Spleen (tissue), 11 donors: ENCODE measurements around the gene CCDC157. TPM values are rescaled to one million over a fixed set of nuclear protein-coding genes. Genes with fewer than 3 reads are reported as not detected.
"Not testable (repeated sequence)": the region's sequence is repeated elsewhere in the genome, so short reads cannot be mapped to it uniquely, and the experiment has no call there.

Experiments
- DNase-seq: peaks from one replicate; pipeline ENCODE4 v3.0.0-alpha.2; 2020
- H3K27ac ChIP-seq, 8 donors: fragments of 200-600 bp; sonication (generic) in 7 of 8; 1 replicate in 4 of 8; 2 replicates in 4 of 8; pipeline versions ENCODE4 v1.5.0 to v1.8.0; 2016 to 2021; ENCODE audit warnings: inconsistent platforms in 4 of 8, mild to moderate bottlenecking in 4 of 8, moderate library complexity in 1 of 8
- H3K27me3 ChIP-seq, 7 donors: fragments of 200-600 bp; sonication (generic) in 6 of 7; replicated peaks in 1 of 7; 1 replicate in 4 of 7; 2 replicates in 3 of 7; pipeline versions ENCODE4 v1.5.0 to v1.8.0; 2016 to 2021; ENCODE audit warnings: inconsistent platforms in 3 of 7, mild to moderate bottlenecking in 1 of 7
- H3K36me3 ChIP-seq, 6 donors: fragments of 200-600 bp; sonication (generic) in 5 of 6; 1 replicate in 4 of 6; 2 replicates in 2 of 6; pipeline versions ENCODE4 v1.5.0 to v1.8.0; 2016 to 2021; ENCODE audit warnings: inconsistent platforms in 2 of 6
- H3K4me1 ChIP-seq, 6 donors: fragments of 200-600 bp; sonication (generic) in 5 of 6; 1 replicate in 3 of 6; 2 replicates in 3 of 6; pipeline versions ENCODE4 v1.5.0 to v1.8.0; 2016 to 2021; ENCODE audit warnings: inconsistent platforms in 3 of 6
- H3K4me3 ChIP-seq, 8 donors: fragments of 200-600 bp; sonication (generic) in 7 of 8; 1 replicate in 4 of 8; 2 replicates in 4 of 8; pipeline versions ENCODE4 v1.5.0 to v1.8.0; 2016 to 2021; ENCODE audit warnings: inconsistent platforms in 4 of 8, mild to moderate bottlenecking in 4 of 8, moderate library complexity in 2 of 8
- H3K9me3 ChIP-seq, 8 donors: fragments of 200-600 bp; sonication (generic) in 7 of 8; 1 replicate in 4 of 8; 2 replicates in 4 of 8; pipeline versions ENCODE4 v1.5.0 to v1.8.0; 2016 to 2021; ENCODE audit warnings: inconsistent platforms in 4 of 8
- CTCF ChIP-seq, 11 experiments: fragments of 200-600 bp in 7 of 11; fragments of 450-650 bp in 4 of 11; sonication (generic) in 4 of 11; IDR thresholded peaks in 8 of 11; conservative IDR thresholded peaks in 3 of 11; 1 replicate in 7 of 11; 2 replicates in 4 of 11; pipeline versions ENCODE4 v1.4.0 to v1.8.0; 2016 to 2021; ENCODE audit warnings: antibody characterized with exemption in 11 of 11, inconsistent platforms in 4 of 11, mild to moderate bottlenecking in 1 of 11
- POLR2A ChIP-seq, 3 donors: fragments of 450-650 bp; IDR thresholded peaks; one replicate each; pipeline ENCODE4 v1.5.1; 2017; ENCODE audit warnings: antibody characterized with exemption in 3 of 3, mild to moderate bottlenecking in 1 of 3
- POLR2AphosphoS5 ChIP-seq, 3 donors: sonication (generic); formaldehyde crosslinking; IDR thresholded peaks; one replicate each; pipeline ENCODE4 v1.5.1; 2017; ENCODE audit warnings: antibody characterized with exemption in 3 of 3
- WGBS, 5 donors: extraction: QIAGEN DNeasy Blood & Tissue Kit in 3 of 5; methylation state at CpG; one replicate each; pipeline versions ENCODE4 v1.1.5 to v1.1.7; 2013 to 2018; 5-methylcytosine and 5-hydroxymethylcytosine counted together
- intact Hi-C: fragments of 100-400 bp; cut with DNase I; formaldehyde crosslinking; loops from one replicate; pipeline ENCODE4 v1.15.0; 2023; ENCODE audit warnings: low total_unique reads
- polyA plus RNA-seq, 3 donors: library from polyadenylated mRNA; stranded (reverse); fragments of 200-250 nt; gene quantifications; one replicate each; pipeline ENCODE4 v1.2.1, GENCODE V29; 2013
- total RNA-seq, 7 donors: library from RNA; depleted of rRNA in 3 of 7; stranded (reverse); fragments of >200 nt in 3 of 7; fragmentation: NEBNext Ultra II Directional in 4 of 7; extraction: Animal tissue kit (Norgen Biotek cat#: 25700) in 4 of 7; gene quantifications; one replicate each; pipeline versions ENCODE4 v1.1.0 to v1.2.1, GENCODE V29; 2016 to 2021
- donor health status: healthy with polysubstance abuse.
- donor health status: DM: no; HTN: no; CAD: no; lungs with moderate emphysema.
- donor health status: DM: no; HTN: no; CAD: no.
- donor health status: Bipolar disorder and iron deficiency.
- donor health status: healthy.
- donor health status: DM: no; HTN: no; CAD: no.
- donor health status: DM: yes; HTN: yes; CAD: no.

The CCDC157 gene
- total and polyA plus RNA-seq, 10 donors, result 2.1 to 8.1 (median 3.7) TPM

- Histone ChIP-seq H3K4me3 (no peak overlapping the region), H3K27me3 (peaks cover 0 to 30% (median 14%) of the 10 kb centered on the region in 7 donors), H3K9me3 (no peaks in the 10 kb centered on the region), H3K27ac (no peak overlapping the region), H3K4me1 (peaks cover 0 to 18% (median 10%) of the 10 kb centered on the region in 6 donors), H3K36me3 (peaks cover 0 to 5% (median 0%) of the 10 kb centered on the region in 6 donors)
- DNase-seq, result no peak
- TF ChIP-seq POLR2AphosphoS5 (IDR thresholded peaks at IDR 0.05) (no peak), CTCF (IDR thresholded peaks at IDR 0.05 in 8 of 11, conservative IDR thresholded peaks at IDR 0.05 in 3 of 11) (no peak), POLR2A (IDR thresholded peaks at IDR 0.05) (no peak)
- intact Hi-C loops, result no loop called here
- WGBS, 5 donors, result 60 to 82% (median 77%) methylated on average over 5 of the region's 5 CpGs
These were observed 45.4 kb downstream of the CCDC157 start for GRCh38 chr22:30402028-30402765.

GRCh38 chr22:30402766-30403104 is 45.9 kb downstream of the CCDC157 start:
- H3K4me1 ChIP-seq, result peaks cover 0 to 13% (median 5%) of the 10 kb centered on the region in 6 donors
- H3K4me3 ChIP-seq, H3K36me3 ChIP-seq, H3K27ac ChIP-seq, H3K9me3 ChIP-seq, intact Hi-C loops, DNase-seq: not testable (repeated sequence)
- 89 to 99% (median 98%) methylated on average over 5 of the region's 5 CpGs for WGBS, 5 donors
- peaks cover 0 to 24% (median 8%) of the 10 kb centered on the region in 7 donors for H3K27me3 ChIP-seq

- Histone ChIP-seq H3K36me3 (peaks cover 0 to 17% (median 0%) of the 10 kb centered on the region in 6 donors), H3K27ac (no peak overlapping the region), H3K4me1 (no peaks in the 10 kb centered on the region), H3K9me3 (no peaks in the 10 kb centered on the region), H3K4me3 (no peak overlapping the region), H3K27me3 (peaks cover 0 to 8% (median 0%) of the 10 kb centered on the region in 7 donors)
- WGBS, 5 donors, result 77 to 93% (median 86%) methylated on average over 6 of the region's 6 CpGs
- intact Hi-C loops, result no loop called here
- no peak for TF ChIP-seq POLR2AphosphoS5 (IDR thresholded peaks at IDR 0.05)
- no peak for TF ChIP-seq CTCF (IDR thresholded peaks at IDR 0.05 in 8 of 11, conservative IDR thresholded peaks at IDR 0.05 in 3 of 11)
- TF ChIP-seq POLR2A (IDR thresholded peaks at IDR 0.05), result no peak
- no peak for DNase-seq
These were observed 47.5 kb downstream of the CCDC157 start for GRCh38 chr22:30404307-30404706.

- 53 to 82% (median 65%) methylated on average over 4 of the region's 4 CpGs for WGBS, 5 donors
- no peak overlapping the region for H3K4me3 ChIP-seq
- no peaks in the 10 kb centered on the region for H3K9me3 ChIP-seq
- H3K27me3 ChIP-seq, result no peaks in the 10 kb centered on the region
- no peak for TF ChIP-seq POLR2AphosphoS5 (IDR thresholded peaks at IDR 0.05)
- no peak for TF ChIP-seq CTCF (IDR thresholded peaks at IDR 0.05 in 8 of 11, conservative IDR thresholded peaks at IDR 0.05 in 3 of 11)
- no peak for TF ChIP-seq POLR2A (IDR thresholded peaks at IDR 0.05)
- H3K36me3 ChIP-seq, result peaks cover 0 to 31% (median 0%) of the 10 kb centered on the region in 6 donors
- intact Hi-C loops, result no loop called here
- no peak for DNase-seq
- no peaks in the 10 kb centered on the region for H3K4me1 ChIP-seq
- no peak overlapping the region for H3K27ac ChIP-seq
These were observed 48.9 kb downstream of the CCDC157 start for GRCh38 chr22:30405731-30406130.
